Left hindlimb (tissue), 1 donor: Measurements from ENCODE around the gene TEKT2.

Source experiments
- DNase-seq: peaks from one replicate; pipeline ENCODE4 v3.0.0-alpha.2; 2018

The TEKT2 gene

DNA sequence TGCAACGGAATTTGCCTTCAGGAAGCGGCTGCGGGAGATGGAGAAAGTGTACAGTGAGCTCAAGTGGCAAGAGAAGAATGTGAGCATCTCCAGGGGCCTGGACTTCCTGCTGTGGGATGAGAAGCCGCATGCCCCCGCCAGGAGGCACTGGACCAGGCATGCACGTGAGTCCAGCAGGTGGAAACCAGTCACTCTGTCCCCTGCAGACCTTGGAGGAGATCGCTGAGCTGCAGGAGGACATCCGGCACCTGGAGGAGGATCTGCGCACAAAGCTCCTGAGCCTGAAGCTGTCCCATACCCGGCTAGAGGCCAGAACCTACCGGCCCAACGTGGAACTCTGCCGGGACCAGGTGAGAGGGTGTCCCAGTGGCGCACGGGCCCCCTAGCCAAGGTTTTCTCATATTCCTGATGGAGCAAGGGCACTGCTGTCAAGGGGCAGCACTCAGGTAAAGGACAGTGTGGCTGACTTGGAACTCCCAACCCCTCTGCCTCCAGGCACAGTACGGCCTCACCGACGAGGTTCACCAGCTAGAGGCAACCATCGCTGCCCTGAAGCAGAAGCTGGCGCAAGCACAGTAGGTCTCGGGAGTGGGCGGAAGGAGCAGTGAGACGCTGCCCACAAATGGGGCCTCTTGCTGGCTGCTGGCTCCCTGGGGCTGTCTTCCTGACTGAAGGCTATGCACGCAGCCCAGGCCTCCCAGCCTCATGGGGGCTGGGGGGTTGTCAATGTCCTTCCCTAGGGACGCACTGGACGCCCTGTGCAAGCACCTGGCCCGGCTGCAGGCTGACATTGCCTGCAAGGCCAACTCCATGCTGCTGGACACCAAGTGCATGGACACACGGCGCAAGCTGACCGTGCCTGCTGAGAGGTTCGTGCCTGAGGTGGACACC lies 3.6 kb downstream of the TEKT2 start:
- DNase-seq = peak; percentile 31

DNA sequence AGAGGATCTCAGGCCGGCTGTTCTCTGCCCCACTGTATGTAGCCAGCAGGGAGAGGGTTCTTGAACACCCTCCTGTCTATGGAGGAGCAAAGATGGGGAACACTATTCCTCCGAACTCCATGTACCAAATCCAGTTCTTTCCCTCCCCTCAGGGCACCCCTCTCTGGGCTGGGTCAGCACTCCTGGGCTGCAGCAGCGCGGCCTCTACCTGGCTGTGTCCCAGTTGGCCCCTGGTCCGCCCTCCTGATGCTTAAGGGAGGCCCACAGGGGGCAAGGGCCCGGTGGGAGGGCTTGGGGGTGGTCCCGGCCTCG lies 4.3 kb downstream of the TEKT2 start:
- DNase-seq = no peak

DNA sequence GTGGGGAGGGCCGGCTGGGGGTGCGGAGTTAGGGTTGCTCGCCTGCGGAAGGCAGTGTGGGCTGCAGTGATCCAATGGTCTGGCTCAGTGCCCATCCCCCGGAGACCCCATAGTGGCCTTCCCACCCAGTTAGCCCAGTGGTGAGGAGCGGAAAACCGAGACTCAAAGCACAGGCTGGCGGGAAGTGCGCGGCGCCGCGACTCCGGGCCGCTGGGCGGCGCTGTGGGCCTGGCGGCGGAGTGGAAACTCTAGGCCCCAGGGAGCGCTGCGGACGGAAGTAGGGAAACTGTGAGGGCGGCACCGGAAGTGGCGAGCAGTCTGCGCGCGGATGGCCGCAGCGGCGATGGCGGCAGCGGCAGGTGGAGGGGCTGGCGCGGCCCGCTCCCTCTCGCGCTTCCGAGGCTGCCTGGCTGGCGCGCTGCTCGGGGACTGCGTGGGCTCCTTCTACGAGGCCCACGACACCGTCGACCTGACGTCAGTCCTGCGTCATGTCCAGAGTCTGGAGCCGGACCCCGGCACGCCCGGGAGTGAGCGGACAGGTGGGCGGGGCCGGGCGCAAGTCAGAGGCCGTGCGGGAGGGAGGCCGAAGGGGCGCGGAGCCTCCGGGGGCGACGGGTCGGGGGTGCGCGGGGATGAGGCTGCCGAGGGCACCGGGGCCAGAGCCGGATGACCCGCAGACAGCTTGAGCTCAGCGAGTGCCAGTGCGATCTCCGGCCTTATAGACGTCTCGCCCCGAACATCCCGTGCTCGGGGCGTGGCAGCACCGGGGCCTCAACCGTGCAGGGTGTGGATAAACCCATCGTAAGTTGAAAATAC lies 4.9 kb downstream of the TEKT2 start, which contains the start of gene ADPRS:
Gene ADPRS, plus strand, starts transcription at position 316 of the 816 bp plus-strand sequence. Its CDS starts 13 bp downstream, at position 329.
- peak; percentile 89 for DNase-seq

DNA sequence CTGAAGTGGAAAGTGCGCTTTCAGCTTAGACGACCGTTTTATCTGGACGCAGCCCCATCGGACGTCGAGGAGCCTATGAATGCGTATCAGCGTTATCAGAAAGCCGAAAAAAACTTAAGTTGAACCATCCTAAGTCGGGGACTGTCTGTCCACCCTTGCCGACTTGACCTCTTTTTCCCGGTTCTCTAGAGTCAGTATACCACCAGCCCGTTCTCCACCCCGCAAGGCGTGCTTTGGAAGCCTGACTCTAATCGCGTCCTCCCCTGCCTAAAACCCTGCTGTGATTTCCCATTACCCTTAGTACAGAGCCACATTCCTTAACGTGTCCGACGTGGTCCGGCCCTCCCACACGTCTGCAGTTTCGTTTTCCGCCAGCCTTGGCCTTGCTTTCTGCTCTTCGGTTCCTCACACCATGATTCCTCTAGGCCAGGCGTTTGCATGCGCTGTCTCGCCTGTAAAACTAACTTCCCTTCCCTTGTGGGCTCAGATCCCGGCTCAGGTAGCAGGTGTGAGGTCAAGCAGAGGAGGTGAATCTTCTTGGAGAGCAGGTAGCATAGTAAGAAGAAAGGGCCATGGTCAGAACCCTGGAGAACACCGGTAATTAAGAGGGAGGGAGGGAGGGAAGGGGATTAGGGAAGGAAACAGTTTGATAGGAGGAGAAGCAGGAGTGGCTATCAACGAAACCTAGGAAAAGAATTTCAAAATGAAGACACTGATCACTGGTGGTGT lies 5.7 kb downstream of the TEKT2 start:
- DNase-seq = no peak

DNA sequence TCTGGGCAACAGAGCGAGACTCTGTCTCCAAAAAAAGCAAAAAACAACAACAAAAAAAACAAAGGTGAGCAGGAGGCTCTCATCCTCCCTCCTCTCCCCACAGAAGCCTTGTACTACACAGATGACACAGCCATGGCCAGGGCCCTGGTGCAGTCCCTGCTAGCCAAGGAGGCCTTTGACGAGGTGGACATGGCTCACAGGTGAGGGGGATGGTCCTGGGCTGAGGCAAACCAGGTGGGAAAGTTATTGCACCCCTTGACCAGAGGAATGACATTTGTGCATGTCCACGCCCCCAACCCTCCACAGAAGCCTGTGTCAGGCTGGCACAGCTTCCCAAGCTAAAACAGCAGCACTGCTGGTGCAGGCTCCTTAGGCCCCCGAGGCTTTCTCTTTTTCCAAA lies 7.2 kb downstream of the TEKT2 start:
- DNase-seq = no peak

DNA sequence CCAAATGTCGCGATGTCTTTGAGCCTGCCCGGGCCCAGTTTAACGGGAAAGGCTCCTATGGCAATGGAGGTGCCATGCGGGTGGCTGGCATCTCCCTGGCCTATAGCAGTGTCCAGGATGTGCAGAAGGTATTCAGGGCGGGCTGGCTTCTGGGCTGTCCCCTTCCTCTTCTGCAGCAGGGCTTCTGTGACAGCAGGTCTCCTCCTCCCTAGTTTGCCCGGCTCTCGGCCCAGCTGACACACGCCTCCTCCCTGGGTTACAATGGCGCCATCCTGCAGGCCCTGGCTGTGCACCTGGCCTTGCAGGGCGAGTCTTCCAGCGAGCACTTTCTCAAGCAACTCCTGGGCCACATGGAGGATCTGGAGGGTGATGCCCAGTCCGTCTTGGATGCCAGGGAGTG lies 7.8 kb downstream of the TEKT2 start:
- no peak for DNase-seq

DNA sequence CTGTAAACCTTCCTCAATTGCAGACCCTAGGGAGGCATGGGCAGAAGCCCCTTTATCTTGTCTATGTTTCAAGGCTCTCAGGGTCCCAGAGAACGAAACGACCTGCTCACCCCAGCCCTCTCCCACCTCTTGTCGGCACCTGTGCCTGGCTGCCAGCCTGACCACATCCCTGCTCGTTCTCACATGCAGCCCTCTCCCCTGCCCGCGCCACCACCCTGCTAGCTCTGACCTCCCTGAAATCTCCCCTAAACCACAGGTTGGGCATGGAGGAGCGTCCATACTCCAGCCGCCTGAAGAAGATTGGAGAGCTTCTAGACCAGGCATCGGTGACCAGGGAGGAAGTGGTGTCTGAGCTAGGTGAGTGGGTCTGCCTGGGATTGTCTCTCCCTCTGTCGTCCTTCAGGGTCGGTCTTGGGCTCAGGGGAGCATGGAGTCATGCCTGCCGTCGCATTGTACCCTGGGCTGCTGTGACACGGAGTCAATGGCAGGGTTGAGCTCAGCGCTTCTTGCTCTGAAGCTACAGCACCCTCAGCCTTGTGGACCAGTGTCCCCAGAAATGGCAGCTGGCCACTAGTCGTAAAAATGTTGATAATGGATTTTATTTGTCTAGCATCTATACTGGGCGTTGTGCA lies 8.4 kb downstream of the TEKT2 start:
- DNase-seq = no peak

DNA sequence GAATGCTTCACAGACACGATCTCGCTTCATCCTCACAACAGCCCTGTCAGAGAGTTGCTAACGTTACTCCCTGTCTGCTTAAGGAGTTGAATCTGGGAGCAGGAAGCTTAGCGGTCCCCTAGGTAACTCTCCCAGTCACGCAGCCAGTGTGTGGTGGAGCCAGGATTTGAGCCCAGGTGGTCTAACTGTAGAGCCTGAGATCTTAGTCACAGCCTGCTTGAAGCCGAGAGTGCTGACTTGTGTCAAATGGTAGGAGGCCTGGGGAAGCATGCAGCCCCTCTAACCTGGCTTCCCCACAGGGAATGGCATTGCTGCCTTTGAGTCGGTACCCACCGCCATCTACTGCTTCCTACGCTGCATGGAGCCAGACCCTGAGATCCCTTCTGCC lies 8.9 kb downstream of the TEKT2 start:
- DNase-seq = no peak

DNA sequence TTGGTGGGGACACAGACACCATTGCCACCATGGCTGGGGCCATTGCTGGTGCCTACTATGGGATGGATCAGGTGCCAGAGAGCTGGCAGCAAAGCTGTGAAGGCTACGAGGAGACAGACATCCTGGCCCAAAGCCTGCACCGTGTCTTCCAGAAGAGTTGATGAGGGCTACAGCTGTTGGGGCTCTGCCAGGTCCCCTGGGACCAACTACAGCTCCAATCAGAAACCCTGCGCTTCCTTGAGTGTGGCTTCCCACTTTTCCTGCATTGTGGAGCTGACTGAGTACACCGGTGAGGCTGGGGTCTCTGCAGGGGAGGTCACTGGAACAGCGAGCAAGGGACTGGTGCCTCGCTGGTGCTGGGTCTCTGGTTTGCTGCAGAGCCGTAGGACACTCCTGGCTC lies 9.3 kb downstream of the TEKT2 start:
- no peak for DNase-seq

DNA sequence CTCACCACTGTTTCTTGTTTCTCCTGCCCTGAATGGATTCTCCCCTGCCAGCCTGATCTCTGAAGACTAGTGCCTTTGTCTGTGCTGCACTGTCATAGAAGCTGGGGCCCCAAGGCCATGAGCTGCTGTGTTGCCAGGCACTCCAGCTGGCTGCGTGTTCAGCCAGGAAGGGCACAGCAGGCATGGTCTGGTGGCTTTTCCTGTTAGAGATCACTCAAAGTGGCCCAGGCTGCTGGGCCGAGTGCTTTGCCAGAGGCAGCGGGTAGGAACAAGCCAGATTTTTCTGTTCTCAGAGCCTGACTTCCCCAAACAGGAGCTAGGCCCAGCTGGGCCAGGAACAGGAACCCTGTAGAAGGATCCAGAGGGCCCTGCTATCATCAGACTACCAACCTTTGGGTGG lies 10.0 kb downstream of the TEKT2 start:
- DNase-seq = no peak

DNA sequence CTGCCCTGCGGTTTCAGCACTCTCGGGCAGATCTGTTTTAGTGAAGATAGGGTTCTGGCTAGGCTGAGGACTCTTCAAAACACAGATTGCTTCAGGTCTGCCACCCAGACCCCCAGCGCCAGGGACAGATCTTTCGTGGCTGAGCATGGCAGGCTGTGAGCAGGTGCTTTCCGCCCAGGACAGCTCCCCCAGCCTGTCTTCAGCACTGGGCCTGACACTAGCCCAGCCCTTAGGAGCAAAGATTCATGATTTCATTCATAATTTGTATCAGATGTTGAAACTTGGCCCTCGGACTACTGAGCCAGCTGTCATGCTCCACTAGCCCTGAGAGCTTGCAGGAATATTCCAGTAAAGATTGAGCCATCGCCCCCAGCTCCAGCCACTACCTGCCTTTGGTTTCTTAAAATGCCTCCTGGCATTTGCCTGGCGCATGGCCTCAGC lies 10.7 kb downstream of the TEKT2 start:
- DNase-seq = no peak

DNA sequence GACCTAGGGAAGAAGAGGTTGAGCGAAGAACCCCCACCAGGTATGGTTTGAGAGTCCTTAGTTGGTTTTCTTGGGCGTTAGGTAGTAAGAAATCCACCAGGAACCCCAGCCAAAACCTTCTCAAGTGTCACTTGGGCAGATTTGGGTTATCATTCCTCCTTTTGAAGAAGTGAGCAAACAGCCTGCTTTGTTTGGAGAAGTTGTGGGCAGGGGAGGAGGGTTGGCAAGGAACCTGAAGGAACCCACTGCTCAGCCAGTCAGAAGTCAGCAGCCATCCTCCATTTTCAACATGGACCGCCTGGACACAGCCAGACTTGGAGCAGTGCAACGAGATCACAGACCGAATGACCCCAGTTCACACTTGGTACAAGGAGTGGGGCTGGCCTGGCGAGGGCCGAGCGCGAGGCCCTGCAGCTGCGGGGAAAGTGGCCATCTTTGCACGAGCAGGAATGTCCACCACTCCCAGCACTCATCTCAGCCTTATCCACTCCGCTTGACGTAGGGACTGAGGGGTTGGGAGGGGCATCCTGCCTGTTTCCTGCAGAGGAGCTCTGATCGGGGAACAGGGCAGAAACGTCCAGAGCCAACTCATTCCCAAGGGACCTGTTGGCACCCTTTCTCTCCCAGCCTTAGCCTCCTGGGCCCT lies 12.0 kb downstream of the TEKT2 start:
- peak; percentile 31 for DNase-seq

DNA sequence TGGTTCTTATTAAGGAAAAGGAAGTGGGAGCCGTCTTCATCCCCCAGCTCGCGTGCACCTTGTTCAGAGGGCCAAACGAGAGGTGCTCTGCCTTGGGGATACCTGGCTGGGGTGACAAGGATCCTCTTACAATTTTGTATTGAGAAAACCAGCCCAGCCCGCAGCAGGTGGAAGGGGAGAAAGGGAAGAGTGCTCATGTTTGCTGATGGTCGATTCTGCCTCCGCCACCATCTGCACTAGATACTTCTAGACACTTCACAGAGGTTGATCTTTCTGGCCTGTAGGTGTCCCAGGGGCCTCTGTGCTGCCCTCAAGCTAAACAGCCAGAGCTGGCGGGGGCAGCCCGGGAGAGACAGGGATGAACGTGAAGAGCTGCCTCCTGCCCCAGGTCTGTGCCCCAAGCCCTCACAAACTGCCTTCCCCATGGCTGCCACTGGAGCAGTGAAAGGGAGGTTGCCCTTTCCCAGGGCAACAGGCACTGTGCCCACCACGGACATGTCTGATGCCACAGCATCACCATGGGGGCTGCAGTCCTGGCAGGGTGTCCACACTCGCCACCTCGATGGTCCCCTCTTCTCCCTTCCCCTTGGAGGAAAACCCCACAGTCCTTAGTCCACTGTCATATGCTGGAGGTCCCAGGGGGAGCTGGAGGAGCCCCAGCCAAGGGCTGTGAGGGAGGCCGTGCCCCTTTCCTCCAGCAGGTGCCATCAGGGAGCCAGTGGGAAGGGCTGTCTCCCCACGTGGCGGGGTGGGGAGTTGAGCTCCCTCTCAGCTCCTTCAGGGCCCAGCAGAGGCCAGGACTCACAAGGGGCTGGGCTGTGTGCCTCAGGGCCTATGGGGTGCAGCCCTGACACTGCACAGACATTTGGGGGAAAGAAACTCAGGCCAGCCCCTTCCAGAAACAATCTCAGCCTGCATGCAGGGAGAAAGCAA lies 12.9 kb downstream of the TEKT2 start:
- peak; percentile 38 for DNase-seq

DNA sequence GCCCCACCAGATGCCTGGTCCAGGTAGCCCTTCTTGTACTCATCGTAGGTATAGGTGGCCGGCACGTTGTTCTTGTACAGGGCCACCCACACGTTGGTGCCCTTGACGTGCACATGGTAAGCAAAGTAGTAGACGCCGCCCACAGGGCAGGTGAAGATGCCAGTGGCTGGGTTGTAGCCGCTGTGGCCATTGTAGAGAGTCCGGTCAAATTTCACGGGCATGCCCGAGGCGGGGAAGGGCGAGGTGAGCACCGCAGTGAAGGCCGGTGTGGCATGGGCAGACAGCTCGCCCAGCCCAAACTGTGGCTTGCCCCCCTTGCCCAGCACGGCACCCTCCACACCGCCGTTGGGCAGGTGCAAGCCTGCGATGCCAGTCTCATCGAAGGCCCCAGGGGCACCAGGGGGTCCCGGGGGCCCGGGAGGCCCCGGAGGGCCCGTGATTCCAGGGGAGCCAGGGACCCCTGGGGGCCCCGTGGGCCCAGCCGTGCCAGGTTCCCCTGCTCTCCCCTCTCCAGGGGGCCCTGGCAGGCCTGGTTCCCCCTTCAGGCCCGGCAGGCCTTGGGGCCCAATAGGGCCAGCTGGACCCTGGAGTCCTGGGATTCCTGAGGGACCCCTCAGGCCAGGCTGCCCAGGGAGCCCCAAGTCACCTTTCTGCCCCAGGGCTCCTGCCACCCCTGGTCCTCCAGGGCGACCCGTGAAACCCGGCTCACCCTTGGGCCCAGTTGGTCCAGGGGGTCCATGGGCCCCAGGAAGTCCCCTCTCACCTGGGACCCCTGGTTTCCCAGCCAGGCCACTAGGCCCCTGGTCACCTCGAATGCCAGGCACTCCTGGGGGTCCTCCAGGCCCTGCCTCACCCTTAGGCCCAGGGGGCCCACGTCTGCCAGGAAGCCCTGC lies 14.0 kb downstream of the TEKT2 start:
- peak; percentile 21 for DNase-seq

DNA sequence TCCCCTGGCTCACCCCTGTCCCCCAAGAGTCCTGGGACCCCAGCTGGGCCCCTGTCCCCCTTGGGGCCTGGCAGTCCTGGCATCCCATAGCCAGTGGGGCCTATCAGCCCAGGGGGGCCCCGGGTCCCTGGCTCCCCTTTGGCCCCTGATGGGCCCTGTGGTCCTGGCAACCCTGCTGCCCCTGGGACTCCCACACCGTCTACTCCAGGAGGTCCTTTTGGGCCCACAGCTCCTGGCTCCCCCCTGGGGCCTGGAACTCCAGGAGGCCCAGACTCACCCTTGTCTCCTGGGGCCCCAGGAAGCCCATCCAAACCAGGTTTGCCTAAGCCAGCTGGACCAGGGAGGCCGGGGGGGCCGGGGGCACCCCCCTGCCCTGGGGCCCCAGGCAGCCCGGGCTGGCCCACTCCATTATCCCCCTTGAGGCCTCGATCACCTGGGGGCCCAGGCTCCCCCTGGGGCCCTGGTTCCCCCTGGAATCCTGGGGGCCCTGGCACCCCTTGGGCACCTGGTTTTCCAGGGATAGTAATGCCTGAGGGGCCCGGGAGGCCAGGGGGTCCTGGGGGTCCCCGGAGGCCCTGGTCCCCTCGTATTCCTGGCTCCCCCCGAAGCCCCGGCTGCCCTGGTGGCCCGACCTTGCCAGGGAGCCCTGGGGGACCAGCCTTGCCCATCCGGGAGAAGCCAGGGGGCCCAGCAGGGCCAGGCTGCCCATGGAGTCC lies 14.9 kb downstream of the TEKT2 start:
- DNase-seq = peak; percentile 35

DNA sequence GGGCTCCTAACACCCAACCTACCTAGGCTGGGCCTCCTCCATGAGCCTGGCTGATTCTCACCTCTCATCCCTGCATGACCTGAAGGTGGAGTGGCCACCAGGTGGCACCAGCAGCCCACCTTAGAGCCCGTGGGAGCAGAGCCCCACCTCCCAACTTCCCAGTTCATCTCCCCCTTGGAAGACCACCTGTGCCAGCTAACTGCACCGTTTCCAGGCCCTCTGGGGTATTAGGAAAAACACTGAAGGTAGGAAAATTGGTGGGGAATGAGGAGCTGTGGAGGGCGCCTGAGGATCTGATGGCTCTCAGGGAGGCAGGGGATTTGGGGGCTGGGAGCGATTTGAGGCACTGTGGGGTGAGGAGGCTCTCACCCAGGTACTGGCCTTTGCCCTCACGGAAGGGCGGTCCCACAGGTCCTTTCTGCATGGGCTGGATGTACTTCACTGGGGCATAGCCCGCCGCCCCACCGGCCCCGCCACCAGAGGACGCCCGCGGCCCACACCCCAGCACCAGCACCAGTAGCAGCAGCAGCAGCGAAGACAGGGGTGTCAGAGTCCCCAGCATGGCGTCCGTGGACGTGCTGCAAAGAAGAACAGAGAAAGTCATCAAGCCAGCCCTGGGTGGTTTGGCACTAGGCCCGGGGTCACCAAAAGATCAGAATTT lies 15.9 kb downstream of the TEKT2 start:
- peak; percentile 82 for DNase-seq

DNA sequence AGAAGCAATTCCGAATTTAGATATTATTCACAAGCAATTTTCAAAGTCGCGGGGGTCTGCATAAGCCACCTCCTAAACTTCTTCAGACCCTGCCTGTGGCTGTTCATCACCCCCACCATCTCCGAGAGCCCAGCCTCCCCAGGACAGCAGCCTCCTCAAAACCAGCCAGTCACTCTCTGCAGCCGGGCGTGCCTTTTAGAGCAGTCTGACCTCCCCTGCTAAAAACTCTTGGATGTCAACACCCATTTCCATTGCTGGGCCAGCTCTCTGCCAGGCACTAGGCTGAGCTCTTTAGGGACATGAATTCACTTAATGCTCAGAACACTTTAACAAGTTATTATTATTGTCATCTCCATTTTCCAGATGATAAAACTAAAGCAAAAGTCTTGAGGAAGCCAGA lies 16.5 kb downstream of the TEKT2 start:
- DNase-seq = no peak

DNA sequence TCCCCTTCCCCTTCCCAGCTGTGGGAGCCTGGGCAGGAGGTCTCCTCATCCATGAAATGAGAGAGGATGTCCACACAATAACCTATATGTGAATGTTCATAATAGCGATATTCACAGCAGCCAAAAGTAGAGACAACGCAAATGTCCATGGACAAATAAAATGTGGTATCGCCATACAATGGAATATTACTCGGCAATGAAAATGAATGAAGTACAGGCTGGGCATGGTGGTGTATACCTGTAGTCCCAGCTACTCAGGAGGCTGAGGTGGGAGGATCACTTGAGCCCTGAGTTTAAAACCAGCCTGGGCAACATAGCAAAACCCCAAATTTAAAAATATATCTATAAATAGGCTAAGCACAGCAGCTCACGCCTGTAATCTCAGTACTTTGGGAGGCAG lies 17.7 kb downstream of the TEKT2 start:
- no peak for DNase-seq

DNA sequence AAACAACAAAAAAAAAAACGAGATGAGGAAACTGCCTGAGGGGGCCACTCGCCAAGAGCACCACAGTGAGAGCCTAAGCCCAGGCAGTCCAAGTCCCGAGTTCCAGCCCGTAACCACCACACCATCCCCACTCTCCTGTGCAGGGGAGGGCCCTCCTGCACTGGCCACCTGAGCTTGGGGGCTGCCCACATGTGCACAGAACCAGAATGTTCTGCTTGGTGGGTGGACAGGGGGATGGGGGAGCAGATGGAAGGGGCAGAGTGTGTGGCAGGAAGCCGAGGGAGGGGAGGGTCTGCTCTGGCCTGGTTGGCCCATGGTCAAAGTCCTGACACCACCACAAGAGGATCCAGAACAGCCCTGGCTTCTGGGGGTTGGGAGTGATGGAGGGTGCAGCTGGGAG lies 22.4 kb downstream of the TEKT2 start:
- DNase-seq = no peak
